ENCODE measurements around the gene GUCA1A. TPM values are rescaled to one million over a fixed set of nuclear protein-coding genes. Genes with fewer than 3 reads are reported as not detected.

Gene GUCA1A
- total RNA-seq, 4 donors from 2014 or later = not detected

DNA sequence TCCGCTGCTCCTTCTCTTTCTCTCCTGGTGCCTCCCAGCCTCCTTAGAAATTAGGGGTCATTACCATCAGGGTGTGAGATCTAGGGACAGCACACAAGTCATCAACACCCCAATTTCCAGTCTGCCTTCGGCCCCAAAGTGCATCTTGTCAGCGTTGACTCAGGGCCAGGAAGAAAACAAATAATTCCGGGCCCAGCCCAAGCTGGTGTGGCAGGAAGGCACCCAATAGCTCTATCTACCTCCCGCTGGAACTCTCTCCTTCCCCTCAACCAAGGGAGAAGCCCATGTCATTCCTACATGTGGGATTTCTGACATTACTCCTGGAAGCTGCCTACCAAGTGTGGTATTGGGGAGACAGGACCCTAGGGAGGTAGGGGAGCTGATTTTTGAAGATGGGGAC, 19.2 kb upstream of the GUCA1A start:
- DNase-seq (ENCODE audit: low spot score in 2 of 2) = no peak
- Histone ChIP-seq H3K9me3 (no peaks in the 10 kb centered on the region), H3K4me3 (no peak overlapping the region), H3K27ac (no peak overlapping the region), H3K36me3 (no peaks in the 10 kb centered on the region), H3K4me1 (peaks cover 0 to 6% (median 0%) of the 10 kb centered on the region in 4 donors), H3K27me3 (no peaks in the 10 kb centered on the region)
- TF ChIP-seq, protein P1, sequence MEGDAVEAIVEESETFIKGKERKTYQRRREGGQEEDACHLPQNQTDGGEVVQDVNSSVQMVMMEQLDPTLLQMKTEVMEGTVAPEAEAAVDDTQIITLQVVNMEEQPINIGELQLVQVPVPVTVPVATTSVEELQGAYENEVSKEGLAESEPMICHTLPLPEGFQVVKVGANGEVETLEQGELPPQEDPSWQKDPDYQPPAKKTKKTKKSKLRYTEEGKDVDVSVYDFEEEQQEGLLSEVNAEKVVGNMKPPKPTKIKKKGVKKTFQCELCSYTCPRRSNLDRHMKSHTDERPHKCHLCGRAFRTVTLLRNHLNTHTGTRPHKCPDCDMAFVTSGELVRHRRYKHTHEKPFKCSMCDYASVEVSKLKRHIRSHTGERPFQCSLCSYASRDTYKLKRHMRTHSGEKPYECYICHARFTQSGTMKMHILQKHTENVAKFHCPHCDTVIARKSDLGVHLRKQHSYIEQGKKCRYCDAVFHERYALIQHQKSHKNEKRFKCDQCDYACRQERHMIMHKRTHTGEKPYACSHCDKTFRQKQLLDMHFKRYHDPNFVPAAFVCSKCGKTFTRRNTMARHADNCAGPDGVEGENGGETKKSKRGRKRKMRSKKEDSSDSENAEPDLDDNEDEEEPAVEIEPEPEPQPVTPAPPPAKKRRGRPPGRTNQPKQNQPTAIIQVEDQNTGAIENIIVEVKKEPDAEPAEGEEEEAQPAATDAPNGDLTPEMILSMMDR (IDR thresholded peaks at IDR 0.05) = no peak
- TF ChIP-seq EP300 (IDR thresholded peaks at IDR 0.05) (no peak), POLR2A (IDR thresholded peaks at IDR 0.05) (no peak)
- WGBS, 2 donors = 65 to 80% methylated on average over 5 of the region's 5 CpGs

DNA sequence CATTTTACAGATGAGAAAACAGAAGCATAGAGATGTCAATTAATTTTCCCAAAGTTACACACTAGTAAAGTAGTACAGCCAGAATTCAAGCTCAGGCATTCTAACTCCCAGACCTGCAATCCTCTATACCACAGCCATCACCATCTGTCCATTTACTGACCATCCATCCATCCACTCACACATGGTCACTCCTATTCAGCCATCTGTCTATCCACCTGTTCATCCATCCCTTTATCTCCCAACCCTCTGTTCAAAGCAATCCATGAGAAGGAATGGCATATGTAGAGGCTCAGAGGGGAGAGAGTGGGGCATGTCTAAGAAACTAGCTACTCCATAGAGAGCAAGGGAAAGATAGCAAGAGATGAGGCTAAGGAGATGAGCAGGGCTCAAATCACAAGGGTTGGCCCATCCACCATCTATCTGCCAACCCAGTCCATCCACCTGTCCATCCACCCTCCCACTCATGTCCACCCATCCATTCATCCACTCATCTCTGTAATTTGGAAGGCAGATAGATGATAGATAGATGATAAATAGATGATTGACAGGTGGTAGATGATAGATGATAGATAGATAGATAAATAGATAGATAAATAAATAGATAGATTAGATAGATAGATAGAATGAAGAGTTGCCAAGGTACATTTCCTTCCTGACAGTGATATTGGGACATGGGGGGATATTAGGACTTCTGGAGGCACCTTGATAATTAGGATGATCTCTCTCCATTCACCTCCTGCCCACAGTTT, 18.5 kb upstream of the GUCA1A start:
- Histone ChIP-seq H3K9me3 (no peaks in the 10 kb centered on the region), H3K4me3 (no peak overlapping the region), H3K27ac (no peak overlapping the region), H3K36me3 (no peaks in the 10 kb centered on the region), H3K27me3 (no peaks in the 10 kb centered on the region), H3K4me1 (peaks cover 0 to 6% (median 0%) of the 10 kb centered on the region in 4 donors)
- TF ChIP-seq POLR2A (IDR thresholded peaks at IDR 0.05) (no peak), EP300 (IDR thresholded peaks at IDR 0.05) (no peak)
- TF ChIP-seq, protein P1 (IDR thresholded peaks at IDR 0.05) = no peak
- no peak for DNase-seq (ENCODE audit: low spot score in 2 of 2)

DNA sequence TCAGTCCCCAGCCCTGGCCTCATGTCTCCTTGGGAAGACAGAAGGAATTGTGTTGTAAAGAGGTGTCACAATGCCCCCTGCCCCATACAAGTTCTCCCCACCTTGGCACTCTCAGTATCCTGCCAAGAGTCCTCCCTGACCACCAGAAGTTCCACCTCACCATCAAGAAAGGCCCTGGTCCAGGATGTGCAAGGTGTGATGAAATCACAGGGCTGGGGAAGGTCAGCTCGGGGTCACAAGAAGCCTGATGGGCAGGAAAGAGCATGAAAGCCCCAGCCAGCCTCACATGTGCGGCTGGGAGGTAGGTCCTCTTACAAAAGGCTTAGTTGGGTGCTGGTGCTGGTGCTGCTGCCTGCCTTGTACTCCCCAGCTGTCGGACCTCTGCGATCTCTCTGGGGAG, 17.9 kb upstream of the GUCA1A start:
- peaks cover 0 to 6% (median 0%) of the 10 kb centered on the region in 4 donors for H3K4me1 ChIP-seq

DNA sequence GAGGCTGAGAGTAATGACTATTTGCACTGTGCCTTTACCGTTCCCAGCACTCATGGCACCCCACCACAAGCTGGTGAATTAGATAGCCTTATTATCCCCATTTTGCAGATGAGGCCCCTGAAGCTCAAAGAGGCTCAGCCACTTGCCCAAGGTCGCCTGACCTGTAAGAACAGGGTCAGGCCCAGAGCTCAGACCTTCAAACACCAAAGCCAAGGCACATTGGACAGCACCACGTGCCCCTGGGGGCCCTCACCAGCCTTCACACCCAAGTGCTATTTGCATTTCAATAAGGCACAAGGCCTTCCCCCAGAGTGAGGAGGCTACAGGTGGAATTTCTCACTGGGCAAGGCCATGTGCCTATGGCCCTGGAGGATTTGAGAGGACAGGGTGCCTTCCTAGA, 16.5 kb upstream of the GUCA1A start:
- WGBS, 2 donors = 56 to 70% methylated on average over 3 of the region's 3 CpGs
- peaks cover 0 to 6% (median 0%) of the 10 kb centered on the region in 4 donors for H3K4me1 ChIP-seq

More for the DNA sequence above, 17.9 kb upstream of the GUCA1A start:
- Histone ChIP-seq H3K27ac (no peak overlapping the region), H3K9me3 (no peaks in the 10 kb centered on the region), H3K27me3 (no peaks in the 10 kb centered on the region), H3K36me3 (no peaks in the 10 kb centered on the region), H3K4me3 (no peak overlapping the region)
- DNase-seq (ENCODE audit: low spot score in 2 of 2) = no peak
- TF ChIP-seq POLR2A (IDR thresholded peaks at IDR 0.05) = no peak
- 83 to 92% methylated on average over 4 of the region's 4 CpGs for WGBS, 2 donors

DNA sequence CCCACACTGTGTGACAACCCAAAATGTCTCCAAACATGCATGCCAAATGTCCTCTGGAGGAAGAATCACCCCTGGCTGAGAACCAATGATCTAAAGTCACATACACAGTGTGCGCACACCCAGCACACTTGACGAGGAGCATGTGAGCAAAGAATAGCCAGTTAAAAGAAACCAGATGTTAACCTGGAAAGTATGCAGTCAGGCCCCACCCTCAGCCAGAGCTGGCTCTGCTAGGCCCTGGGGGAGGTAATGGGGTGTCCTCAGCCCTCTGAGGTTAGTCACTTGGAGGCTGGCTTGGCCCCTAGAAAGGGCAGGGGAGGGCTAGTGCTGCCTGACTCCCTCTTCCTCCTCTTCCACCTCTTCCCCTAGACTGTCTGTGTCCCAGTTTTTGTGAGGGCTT, 15.2 kb upstream of the GUCA1A start:
- 47 to 50% methylated on average over 2 of the region's 2 CpGs for WGBS, 2 donors
- TF ChIP-seq, protein P1 (IDR thresholded peaks at IDR 0.05) = no peak
- no peaks in the 10 kb centered on the region for H3K9me3 ChIP-seq
- H3K4me3 ChIP-seq = no peak overlapping the region
- no peaks in the 10 kb centered on the region for H3K36me3 ChIP-seq
- H3K27me3 ChIP-seq = peaks cover 0 to 6% of the 10 kb centered on the region in 2 donors
- H3K4me1 ChIP-seq = peaks cover 0 to 6% (median 0%) of the 10 kb centered on the region in 4 donors
- DNase-seq (ENCODE audit: low spot score in 2 of 2) = no peak
- no peak overlapping the region for H3K27ac ChIP-seq

More for the DNA sequence above, 16.5 kb upstream of the GUCA1A start:
- no peaks in the 10 kb centered on the region for H3K36me3 ChIP-seq
- TF ChIP-seq EP300 (IDR thresholded peaks at IDR 0.05) = no peak
- no peak for TF ChIP-seq POLR2A (IDR thresholded peaks at IDR 0.05)
- TF ChIP-seq, protein P1 (IDR thresholded peaks at IDR 0.05) = no peak
- no peak overlapping the region for H3K27ac ChIP-seq
- no peaks in the 10 kb centered on the region for H3K27me3 ChIP-seq
- no peaks in the 10 kb centered on the region for H3K9me3 ChIP-seq
- H3K4me3 ChIP-seq = no peak overlapping the region
- DNase-seq (ENCODE audit: low spot score in 2 of 2) = no peak

All from tibial nerve (tissue), 4 donors.